Keratinocyte (primary cell): ENCODE results near the gene KMT2B.

Source experiments
- CTCF ChIP-seq, 3 experiments: IDR thresholded peaks in 1 of 3; conservative IDR thresholded peaks in 1 of 3; optimal IDR thresholded peaks in 1 of 3; 2 replicates in 2 of 3; 3 replicates in 1 of 3; pipeline versions ENCODE3 to v1.5.1; 2011; ENCODE audit warnings: low read length in 3 of 3, mild to moderate bottlenecking in 3 of 3, moderate library complexity in 2 of 3, control low read depth in 1 of 3, inconsistent platforms in 1 of 3; ENCODE audit not compliant: insufficient read depth in 2 of 3; ENCODE audit errors: extremely low read depth in 1 of 3
- EZH2 ChIP-seq: IDR thresholded peaks from one replicate; pipeline ENCODE4 v1.6.1; 2012; ENCODE audit warnings: inconsistent platforms, mild to moderate bottlenecking, low read length, moderate library complexity

- TF ChIP-seq CTCF (optimal IDR thresholded peaks at IDR 0.05 in 1 of 3, IDR thresholded peaks at IDR 0.05 in 1 of 3, conservative IDR thresholded peaks at IDR 0.05 in 1 of 3; ENCODE audit: extremely low read depth in 1 of 3, insufficient read depth in 2 of 3, low read length in 3 of 3) (no peak), EZH2 (no peak)
Measured at GRCh38 chr19:35756377-35757230, 38.8 kb downstream of the KMT2B start, which contains the start of gene HSPB6.
